CD4-positive, alpha-beta T cell treated with Interleukin-17A for 4 hours (primary cell): ENCODE results near the gene PRRX2.
"Not testable (repeated sequence)": the region's sequence is repeated elsewhere in the genome, so short reads cannot be mapped to it uniquely, and the experiment has no call there.

Source experiments
- DNase-seq: peaks from one replicate; pipeline ENCODE4 v3.0.0-alpha.2; 2020; ENCODE audit warnings: mixed read lengths

PRRX2 gene

DNA sequence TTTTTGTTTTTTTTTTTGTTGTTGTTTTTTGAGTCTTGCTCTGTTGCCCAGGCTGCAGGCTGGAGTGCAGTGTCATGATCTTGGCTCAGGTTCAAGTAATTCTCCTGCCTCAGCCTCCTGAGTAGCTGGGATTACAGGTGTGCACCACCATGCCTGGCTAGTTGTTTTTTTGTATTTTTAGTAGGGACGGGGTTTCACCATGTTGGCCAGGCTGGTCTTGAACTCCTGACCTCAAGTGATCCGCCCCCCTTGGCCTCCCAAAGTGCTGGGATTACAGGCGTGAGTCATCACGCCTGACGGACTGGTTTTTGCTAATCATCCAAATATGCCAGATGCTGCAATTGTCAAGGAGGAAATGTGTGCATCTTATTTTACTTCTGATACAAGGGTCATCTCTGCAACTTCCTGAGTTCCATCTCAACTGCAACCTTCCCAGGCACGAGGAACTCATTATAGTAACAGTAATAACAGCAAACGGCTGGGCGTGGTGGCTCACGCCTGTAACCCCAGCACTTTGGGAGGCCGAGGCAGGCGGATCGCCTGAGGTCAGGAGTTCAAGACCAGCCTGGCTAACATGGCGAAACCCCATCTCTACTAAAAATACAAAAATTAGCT lies 97.0 kb downstream of the PRRX2 start:
- not testable (repeated sequence) for DNase-seq

DNA sequence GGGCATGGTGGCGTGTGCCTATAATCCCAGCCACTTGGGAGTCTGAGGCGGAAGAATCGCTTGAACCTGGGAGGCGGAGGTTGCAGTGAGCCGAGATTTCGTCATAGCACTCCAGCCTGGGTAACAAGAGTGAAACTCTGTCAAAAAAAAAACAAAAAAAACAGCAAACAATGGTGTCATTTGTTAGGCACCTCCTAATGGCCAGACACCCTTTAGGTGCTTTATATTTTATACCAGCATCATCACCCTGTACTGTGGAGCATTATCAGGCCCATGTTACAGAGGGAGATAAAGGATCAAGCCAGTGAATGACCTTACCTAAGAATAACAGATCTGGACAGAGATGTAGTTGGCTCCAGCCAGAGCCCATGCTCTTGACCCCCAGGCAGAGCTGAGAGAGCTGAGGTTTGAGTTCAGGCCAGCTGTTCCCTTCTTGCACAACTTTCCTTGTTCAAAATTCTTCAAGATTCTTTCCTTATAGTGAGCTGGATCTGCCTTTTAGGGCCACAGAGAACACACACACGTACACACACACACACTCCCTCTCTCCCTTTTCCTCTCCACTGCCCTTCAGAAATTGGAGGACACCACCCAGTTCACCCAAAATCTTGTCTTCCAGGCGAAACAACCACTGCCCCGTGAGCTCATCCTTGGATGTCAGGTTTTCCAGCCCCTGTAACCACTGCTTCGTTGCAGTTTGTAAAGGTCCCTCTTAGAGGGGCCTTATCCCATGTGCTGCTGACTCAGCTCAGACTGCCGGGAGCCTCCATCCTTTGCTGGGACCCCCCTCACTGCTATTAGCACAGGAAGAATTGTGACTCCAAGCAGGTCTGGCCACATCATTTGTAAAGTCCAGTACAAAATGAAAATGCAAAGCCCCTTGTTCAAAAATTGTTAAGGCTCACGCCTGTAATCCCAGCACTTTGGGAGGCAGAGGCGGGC lies 97.8 kb downstream of the PRRX2 start:
- DNase-seq, result no peak

DNA sequence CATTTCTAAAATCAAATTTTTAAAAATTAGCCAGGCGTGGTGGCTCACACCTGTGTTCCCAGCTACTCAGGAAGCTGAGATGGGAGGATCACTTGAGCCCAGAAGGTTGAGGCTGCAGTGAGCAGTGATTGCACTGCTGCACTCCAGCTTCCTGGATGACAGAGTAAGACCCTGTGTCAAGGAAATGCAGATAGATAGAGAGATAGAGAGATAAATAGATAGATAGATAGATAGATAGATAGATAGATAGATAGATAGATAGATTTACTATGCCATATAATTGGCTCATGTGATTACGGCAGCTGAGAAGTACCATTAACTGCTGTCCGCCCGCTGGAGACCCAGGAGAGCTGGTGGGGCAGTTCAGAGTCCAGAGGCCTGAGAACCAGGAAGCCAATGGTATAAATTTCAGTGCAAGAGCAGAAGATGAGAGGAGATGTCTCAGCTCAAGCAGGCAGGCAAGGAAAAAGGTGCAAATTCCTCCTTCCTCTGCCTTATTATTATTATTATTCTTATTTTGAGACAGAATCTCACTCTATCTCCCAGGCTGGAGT lies 100.4 kb downstream of the PRRX2 start:
- no peak for DNase-seq

DNA sequence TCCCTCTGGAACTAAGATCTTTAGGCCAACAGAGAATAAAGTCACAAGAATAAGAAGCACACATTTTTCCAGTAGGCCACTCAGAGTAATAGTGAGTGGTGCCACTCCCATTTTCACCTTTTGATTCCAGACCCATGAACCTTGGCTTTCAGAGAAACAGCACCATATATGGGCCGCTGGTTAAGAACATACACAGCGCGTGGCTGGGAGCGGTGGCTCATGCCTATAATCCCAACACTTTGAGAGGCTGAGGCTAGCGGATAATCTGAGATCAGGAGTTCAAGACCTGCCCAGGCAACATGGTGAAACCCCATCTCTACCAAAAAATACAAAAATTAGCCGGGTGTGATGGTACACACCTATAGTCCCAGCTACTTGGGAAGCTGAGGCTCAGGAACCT lies 103.0 kb downstream of the PRRX2 start:
- DNase-seq, result no peak

DNA sequence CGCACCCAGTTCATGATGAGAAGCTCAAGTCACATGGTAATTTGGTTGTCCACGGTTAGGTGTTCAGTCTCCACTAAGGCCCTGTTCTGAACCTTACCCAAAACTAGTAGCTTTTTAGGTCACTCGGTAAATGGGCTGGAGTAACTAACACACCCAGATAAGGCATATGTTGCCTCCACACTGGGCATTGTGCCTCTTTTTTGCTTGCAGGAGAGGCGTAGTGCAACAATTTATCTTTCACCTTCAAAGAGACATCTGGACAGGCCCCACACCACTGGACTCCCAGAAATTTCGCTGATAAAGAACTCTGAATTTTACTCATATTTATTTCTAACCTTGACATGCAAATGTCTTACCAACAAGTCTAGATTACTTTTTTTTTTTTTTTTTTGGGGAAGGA lies 104.2 kb downstream of the PRRX2 start:
- no peak for DNase-seq

DNA sequence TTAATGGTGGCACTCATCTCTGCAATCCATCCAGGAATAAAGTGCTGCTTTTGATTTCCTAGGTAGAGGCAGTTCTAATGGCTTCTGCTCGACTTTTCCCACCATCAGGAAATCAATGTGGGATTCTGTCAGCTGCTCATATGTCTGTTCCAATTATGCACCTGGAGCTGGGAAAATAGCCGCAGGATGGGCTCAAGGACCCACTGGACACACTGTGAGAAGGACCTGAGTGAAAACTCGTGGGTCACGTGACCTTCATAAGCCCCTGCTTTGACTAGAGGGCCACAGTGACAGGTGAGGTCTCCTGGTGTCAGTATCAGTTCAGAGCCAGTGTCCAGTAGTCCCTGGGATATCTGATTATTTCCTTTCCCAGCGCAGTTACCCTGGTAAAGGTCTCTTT lies 105.3 kb downstream of the PRRX2 start:
- no peak for DNase-seq
